ENCODE data around the gene CAMTA2.

DNA sequence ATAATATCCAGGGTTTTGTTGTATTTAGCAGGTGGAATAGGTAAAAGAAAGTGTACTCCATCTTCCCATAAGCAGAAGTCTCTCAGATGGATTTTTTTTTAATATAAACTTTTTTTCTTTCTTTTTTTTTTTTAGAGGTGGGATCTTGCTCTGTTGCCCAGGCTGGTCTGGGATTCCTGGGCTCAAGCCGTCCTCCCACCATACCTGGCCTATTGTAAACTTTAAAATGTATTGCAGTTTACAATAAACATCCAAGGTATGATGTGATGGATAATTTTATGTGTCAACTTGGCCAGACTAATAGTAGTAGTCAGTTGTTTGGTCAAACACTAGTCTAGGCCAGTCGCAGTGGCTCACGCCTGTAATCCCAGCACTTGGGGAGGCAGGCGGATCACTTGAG, 66.2 kb downstream of the CAMTA2 start:
- no peak for TF ChIP-seq CTCF (conservative IDR thresholded peaks at IDR 0.05; ENCODE audit: low read length)
- TF ChIP-seq EZH2phosphoT487 (IDR thresholded peaks at IDR 0.05; ENCODE audit: borderline replicate concordance, low read depth, low read length) = no peak
